Prostate gland (tissue), 2 donors: Measurements from ENCODE around the gene KCND3.

Experiments used
- CTCF ChIP-seq, 4 experiments: fragments of 200-600 bp in 2 of 4; fragments of 450-650 bp in 2 of 4; sonication (generic) in 2 of 4; IDR thresholded peaks; 1 replicate in 3 of 4; 2 replicates in 1 of 4; pipeline ENCODE4 v1.5.1; 2016 to 2019; ENCODE audit warnings: antibody characterized with exemption in 4 of 4, mild to moderate bottlenecking in 2 of 4, moderate library complexity in 2 of 4
- POLR2A ChIP-seq: fragments of 450-650 bp; IDR thresholded peaks from one replicate; pipeline ENCODE4 v1.6.1; 2016; ENCODE audit warnings: antibody characterized with exemption, mild to moderate bottlenecking
- POLR2AphosphoS5 ChIP-seq: sonication (generic); formaldehyde crosslinking; IDR thresholded peaks from one replicate; pipeline ENCODE4 v1.6.1; 2017; ENCODE audit warnings: antibody characterized with exemption

- TF ChIP-seq POLR2A (no peak), CTCF (IDR thresholded peaks at IDR 0.05) (no peak), POLR2AphosphoS5 (no peak)
These were observed 190.9 kb downstream of the KCND3 start for GRCh38 chr1:111798580-111798979.
